ENCODE results near the gene TMEM221. TPM values are rescaled to one million over a fixed set of nuclear protein-coding genes. Genes with fewer than 3 reads are reported as not detected.

TMEM221 gene
- total RNA-seq (not detected), polyA plus RNA-seq (under 1 TPM in 1 of 2 donors, not detected in 1; 0.09 TPM)

DNA sequence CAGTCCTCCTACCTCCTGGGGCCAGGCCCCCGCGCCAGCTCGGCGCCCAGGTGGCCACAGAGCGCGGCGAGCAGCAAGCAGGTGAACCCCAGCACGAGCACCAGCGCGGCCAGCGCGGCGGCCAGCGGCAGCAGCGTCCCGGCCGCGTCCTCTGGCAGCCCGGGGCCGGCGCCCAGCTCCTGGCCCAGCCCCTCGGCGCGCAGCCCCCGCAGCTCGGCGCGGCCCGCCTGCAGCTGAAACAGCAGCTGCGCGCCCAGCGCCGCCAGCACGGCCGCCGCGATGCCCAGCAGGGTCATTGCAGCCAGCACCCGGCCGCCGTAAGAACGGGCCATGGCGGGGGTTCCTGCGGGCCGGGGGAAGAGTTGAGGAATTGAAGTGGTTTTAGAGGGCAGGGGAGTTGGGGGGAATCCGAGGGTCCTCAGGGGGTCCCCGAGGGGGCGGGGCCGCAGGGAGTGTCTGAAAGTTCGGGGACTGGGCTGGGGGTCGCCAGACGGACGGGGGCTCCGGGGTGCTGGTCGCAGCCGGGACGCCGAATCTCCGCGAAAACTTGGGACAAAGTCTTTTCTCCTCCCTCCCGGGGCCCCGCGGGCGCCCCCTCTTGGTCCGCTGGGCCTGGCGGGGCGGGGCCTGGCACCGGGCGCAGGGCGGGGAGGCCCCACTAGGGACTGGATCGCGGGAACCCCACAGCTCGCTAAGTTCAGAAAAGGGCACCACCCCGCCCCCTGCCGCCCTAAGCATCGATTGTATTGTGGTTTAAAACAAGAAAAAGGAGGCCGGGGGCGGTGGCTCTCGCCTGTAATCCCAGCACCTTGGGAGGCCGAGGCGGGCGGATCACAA, at the start of gene TMEM221:
Gene TMEM221, minus strand, starts transcription at position 538 of the 837 bp plus-strand sequence. Its CDS starts 206 bp downstream, at position 332.
- intact Hi-C loops (cut with micrococcal nuclease), result loop anchor here (1.0 kb wide), 1 partner anchor 53 kb away; no protein-coding TSS in a partner anchor
- H3K27me3 ChIP-seq (ENCODE audit: insufficient read depth, low read length), result no peaks in the 10 kb centered on the region
- H3K4me3 Mint-ChIP-seq, result peak within 1 kb of the TSS; percentile 27 to 71 (median 60)
- H3K4me1 ChIP-seq (ENCODE audit: insufficient read depth, low read length), result peaks cover 11% of the 10 kb centered on the region
- peaks cover 10 to 13% of the 10 kb centered on the region in 2 donors for H3K27me3 Mint-ChIP-seq
- no peak within 1 kb of the TSS for H3K27ac Mint-ChIP-seq
- no peaks in the 10 kb centered on the region for H3K9me3 ChIP-seq (ENCODE audit: control insufficient read depth in 1 of 2, low read length in 2 of 2)
- H3K4me1 Mint-ChIP-seq, result peaks cover 5 to 15% (median 7%) of the 10 kb centered on the region in 4 donors
- H3K36me3 Mint-ChIP-seq, result no peaks in the 10 kb centered on the region
- H3K27ac ChIP-seq (ENCODE audit: low read depth, low read length), result no peak within 1 kb of the TSS
- ChIA-PET POLR2A (ENCODE audit: partially characterized antibody) (interaction anchor here (1.0 kb wide), 1 partner anchor 43 kb away, joined by 5 read pairs; the partner anchor contains the start of gene BST2), CTCF (ENCODE audit: partially characterized antibody) (interaction anchor here (0.7 to 2.2 kb wide), 12 partner anchors 10 to 411 kb away, joined by 3 to 12 read pairs (median 4); partner anchors contain the start of gene CCDC194)
- peak within 1 kb of the TSS in 1 of 2 donors; percentile 32 for H3K4me3 ChIP-seq (ENCODE audit: low read length in 2 of 2)
- peaks cover 0 to 3% (median 0%) of the 10 kb centered on the region in 8 donors for H3K9me3 Mint-ChIP-seq
- no peaks in the 10 kb centered on the region for H3K36me3 ChIP-seq (ENCODE audit: insufficient read depth, low read length)
- peak; percentile 41 to 60 (median 51) for DNase-seq

DNA sequence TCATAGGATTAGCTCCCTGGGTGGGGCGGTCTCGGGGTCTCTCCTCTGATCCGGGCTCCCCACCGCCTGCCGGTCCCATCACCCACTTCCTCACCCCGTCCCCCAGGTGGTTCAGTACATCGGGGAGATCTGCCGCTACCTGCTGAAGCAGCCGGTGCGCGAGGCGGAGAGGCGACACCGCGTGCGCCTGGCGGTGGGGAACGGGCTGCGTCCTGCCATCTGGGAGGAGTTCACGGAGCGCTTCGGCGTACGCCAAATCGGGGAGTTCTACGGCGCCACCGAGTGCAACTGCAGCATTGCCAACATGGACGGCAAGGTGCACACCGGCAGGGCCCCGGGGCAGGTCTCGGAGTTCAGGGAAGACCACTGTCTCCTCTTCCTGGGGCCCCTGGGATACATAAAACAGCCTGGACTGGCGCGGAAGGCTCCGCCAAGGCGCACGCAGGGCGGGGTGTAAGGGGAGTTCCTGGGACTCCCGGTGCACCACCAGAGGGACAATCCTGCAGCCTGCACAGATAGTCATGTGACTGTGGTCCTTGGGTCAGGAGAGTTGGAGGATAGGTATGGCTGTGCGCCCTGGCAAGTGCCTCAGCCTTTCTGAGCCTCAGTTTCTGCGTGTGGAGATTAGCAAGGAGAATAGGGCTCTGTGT, 48.8 kb upstream of the TMEM221 start:
- no peaks in the 10 kb centered on the region for H3K36me3 Mint-ChIP-seq
- Histone ChIP-seq H3K27me3 (ENCODE audit: insufficient read depth, low read length) (no peaks in the 10 kb centered on the region), H3K9me3 (ENCODE audit: control insufficient read depth in 1 of 2, low read length in 2 of 2) (no peaks in the 10 kb centered on the region), H3K4me3 (ENCODE audit: low read length in 2 of 2) (no peak overlapping the region), H3K4me1 (ENCODE audit: insufficient read depth, low read length) (peaks cover 15% of the 10 kb centered on the region), H3K36me3 (ENCODE audit: insufficient read depth, low read length) (no peaks in the 10 kb centered on the region), H3K27ac (ENCODE audit: low read depth, low read length) (no peak overlapping the region)
- intact Hi-C loops (cut with micrococcal nuclease), result no loop called here
- no peaks in the 10 kb centered on the region for H3K27me3 Mint-ChIP-seq
- H3K9me3 Mint-ChIP-seq, result no peaks in the 10 kb centered on the region
- peaks cover 10 to 21% (median 16%) of the 10 kb centered on the region in 4 donors for H3K4me1 Mint-ChIP-seq
- no peak for DNase-seq
- no peak overlapping the region for H3K27ac Mint-ChIP-seq
- no peak overlapping the region for H3K4me3 Mint-ChIP-seq
- POLR2A ChIA-PET (ENCODE audit: partially characterized antibody), result interaction anchor here (0.8 kb wide), 2 partner anchors 230 to 351 kb away, joined by 3 read pairs; partner anchors contain the start of genes BABAM1 and JAK3
- CTCF ChIA-PET (ENCODE audit: partially characterized antibody), result interaction anchor here (1.1 to 5.3 kb wide), 17 partner anchors 10 to 362 kb away, joined by 3 to 99 read pairs (median 7); partner anchors contain the start of genes CCDC194, PGLS and RPL18A

DNA sequence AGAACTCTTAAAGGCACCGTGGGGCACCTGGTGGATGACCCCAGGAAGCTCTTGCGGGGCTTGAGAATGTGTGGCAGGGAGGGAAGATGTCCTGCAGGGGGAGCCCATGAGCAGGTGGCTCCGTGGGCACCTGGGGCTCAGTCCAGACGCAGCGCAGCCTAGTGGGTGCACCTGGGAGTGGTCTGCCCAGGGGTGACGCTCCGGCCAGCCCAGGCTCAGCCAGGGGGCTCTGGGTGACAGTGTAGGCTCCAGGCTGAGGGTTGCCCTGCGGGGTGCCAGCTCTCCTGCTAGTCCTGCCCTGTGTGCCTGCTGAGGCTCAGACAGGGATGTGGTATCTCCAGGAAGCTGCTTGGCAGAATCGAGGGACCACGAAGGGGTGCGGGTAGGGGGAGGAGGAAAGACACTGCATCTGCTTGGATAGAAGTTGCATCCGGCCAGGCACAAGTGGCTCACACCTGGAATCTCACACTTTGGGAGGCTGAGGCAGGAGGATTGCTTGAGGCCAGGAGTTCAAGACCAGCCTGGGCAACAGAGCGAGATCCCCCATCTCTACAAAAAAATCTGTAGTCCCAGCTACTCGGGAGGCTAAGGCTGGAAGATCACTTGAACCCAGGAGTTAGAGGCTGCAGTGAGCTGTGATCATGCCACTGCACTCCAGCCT, 48.0 kb upstream of the TMEM221 start:
- peaks cover 15% of the 10 kb centered on the region for H3K4me1 ChIP-seq (ENCODE audit: insufficient read depth, low read length)
- H3K27ac ChIP-seq (ENCODE audit: low read depth, low read length), result no peak overlapping the region
- ChIA-PET POLR2A (ENCODE audit: partially characterized antibody) (interaction anchor here (0.7 to 1.7 kb wide), 8 partner anchors 15 to 351 kb away, joined by 3 to 8 read pairs (median 4); partner anchors contain the start of genes BABAM1, JAK3 and PGLS), CTCF (ENCODE audit: partially characterized antibody) (interaction anchor here (0.6 to 5.3 kb wide), 38 partner anchors 9 to 363 kb away, joined by 3 to 99 read pairs (median 4); partner anchors contain the start of genes BST2, CCDC194, MVB12A and PGLS)
- Mint-ChIP-seq H3K27me3 (no peaks in the 10 kb centered on the region), H3K27ac (peak overlapping the region in 2 of 7 donors; percentile 59 to 76), H3K4me1 (peaks cover 10 to 21% (median 16%) of the 10 kb centered on the region in 4 donors), H3K4me3 (peak overlapping the region in 1 of 8 donors; percentile 23), H3K36me3 (no peaks in the 10 kb centered on the region), H3K9me3 (no peaks in the 10 kb centered on the region)
- intact Hi-C loops (cut with micrococcal nuclease), result loop anchor here (1.0 kb wide), 2 partner anchors 60 to 78 kb away; no protein-coding TSS in a partner anchor
- H3K4me3 ChIP-seq (ENCODE audit: low read length in 2 of 2), result no peak overlapping the region
- DNase-seq, result peak; percentile 69 to 77 (median 72)
- no peaks in the 10 kb centered on the region for H3K9me3 ChIP-seq (ENCODE audit: control insufficient read depth in 1 of 2, low read length in 2 of 2)
- no peaks in the 10 kb centered on the region for H3K27me3 ChIP-seq (ENCODE audit: insufficient read depth, low read length)
- no peaks in the 10 kb centered on the region for H3K36me3 ChIP-seq (ENCODE audit: insufficient read depth, low read length)

DNA sequence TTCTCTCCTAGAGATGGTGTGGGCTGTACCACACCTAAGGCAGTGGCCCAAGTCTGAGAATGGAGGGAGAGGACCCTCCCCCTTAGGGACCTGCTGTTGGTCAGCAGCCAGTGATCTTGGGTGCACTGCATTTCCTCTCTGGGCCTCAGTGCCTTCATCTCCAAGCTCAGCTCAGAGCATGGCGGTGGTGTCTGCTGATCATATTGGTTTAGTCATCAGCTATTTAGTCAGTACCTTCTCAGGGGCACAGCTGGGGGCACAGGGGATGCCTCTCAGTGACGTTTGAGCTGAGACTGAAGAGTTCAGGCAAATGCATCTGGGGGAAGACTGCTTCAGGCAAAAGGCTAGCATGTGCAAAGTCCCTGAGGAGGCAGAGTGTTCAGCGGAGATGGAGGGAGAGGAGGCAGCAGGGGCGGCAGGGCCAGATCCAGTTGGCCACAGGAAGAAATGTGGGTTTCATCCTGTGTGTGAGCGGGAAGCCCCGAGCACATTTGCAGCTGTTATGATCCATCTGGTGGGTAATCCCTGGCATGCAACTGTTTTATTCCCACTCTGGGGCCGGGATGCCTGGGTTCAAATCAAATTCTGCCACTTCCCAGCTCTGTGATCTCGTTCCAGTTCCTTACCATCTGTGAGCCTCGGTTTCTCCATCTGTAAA, 47.3 kb upstream of the TMEM221 start:
- peaks cover 21% of the 10 kb centered on the region for H3K4me1 ChIP-seq (ENCODE audit: insufficient read depth, low read length)
- no peaks in the 10 kb centered on the region for H3K9me3 Mint-ChIP-seq
- H3K27me3 Mint-ChIP-seq, result no peaks in the 10 kb centered on the region
- intact Hi-C loops (cut with micrococcal nuclease), result loop anchor here (1.0 kb wide), 2 partner anchors 61 to 79 kb away; no protein-coding TSS in a partner anchor
- no peak for DNase-seq
- H3K4me3 ChIP-seq (ENCODE audit: low read length in 2 of 2), result no peak overlapping the region
- no peaks in the 10 kb centered on the region for H3K36me3 Mint-ChIP-seq
- H3K36me3 ChIP-seq (ENCODE audit: insufficient read depth, low read length), result no peaks in the 10 kb centered on the region
- POLR2A ChIA-PET (ENCODE audit: partially characterized antibody), result interaction anchor here (0.7 to 1.7 kb wide), 7 partner anchors 16 to 78 kb away, joined by 3 to 8 read pairs (median 4); partner anchors contain the start of gene PGLS
- no peak overlapping the region for H3K27ac ChIP-seq (ENCODE audit: low read depth, low read length)
- H3K9me3 ChIP-seq (ENCODE audit: control insufficient read depth in 1 of 2, low read length in 2 of 2), result no peaks in the 10 kb centered on the region
- H3K4me1 Mint-ChIP-seq, result peaks cover 12 to 26% (median 20%) of the 10 kb centered on the region in 4 donors
- no peaks in the 10 kb centered on the region for H3K27me3 ChIP-seq (ENCODE audit: insufficient read depth, low read length)
- peak overlapping the region in 1 of 8 donors; percentile 55 for H3K4me3 Mint-ChIP-seq
- CTCF ChIA-PET (ENCODE audit: partially characterized antibody), result interaction anchor here (0.6 to 5.3 kb wide), 37 partner anchors 8 to 364 kb away, joined by 3 to 99 read pairs (median 5); partner anchors contain the start of genes BST2, CCDC194, MVB12A and PGLS
- H3K27ac Mint-ChIP-seq, result peak overlapping the region in 3 of 7 donors; percentile 59 to 81 (median 76)

DNA sequence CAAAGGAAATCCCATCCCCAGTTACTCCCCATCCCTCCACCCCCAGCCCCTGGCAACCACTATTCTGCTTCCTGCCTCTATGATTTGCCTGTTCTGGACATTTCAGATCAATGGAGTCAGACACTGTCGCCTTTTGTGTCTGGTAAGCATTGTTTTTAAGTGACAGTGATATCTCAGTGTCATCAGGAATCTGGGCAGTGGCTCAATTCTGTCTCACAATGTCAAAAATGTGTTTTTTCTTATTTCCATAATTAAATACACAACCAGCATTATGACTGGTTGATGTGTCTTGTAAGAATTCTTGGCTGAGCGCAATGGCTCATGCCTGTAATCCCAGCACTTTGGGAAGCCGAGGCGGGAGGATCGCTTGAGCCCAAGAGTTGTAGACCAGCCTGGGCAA, 42.8 kb upstream of the TMEM221 start:
- H3K27me3 ChIP-seq (ENCODE audit: insufficient read depth, low read length), result no peaks in the 10 kb centered on the region
- H3K4me1 ChIP-seq (ENCODE audit: insufficient read depth, low read length), result peaks cover 47% of the 10 kb centered on the region
- intact Hi-C loops (cut with micrococcal nuclease), result no loop called here
- Mint-ChIP-seq H3K27ac (peak overlapping the region; percentile 9 to 90 (median 84)), H3K4me3 (no peak overlapping the region), H3K36me3 (no peaks in the 10 kb centered on the region), H3K27me3 (no peaks in the 10 kb centered on the region), H3K9me3 (no peaks in the 10 kb centered on the region), H3K4me1 (peaks cover 24 to 50% (median 35%) of the 10 kb centered on the region in 4 donors)
- no peak overlapping the region for H3K4me3 ChIP-seq (ENCODE audit: low read length in 2 of 2)
- H3K27ac ChIP-seq (ENCODE audit: low read depth, low read length), result no peak overlapping the region
- no peaks in the 10 kb centered on the region for H3K9me3 ChIP-seq (ENCODE audit: control insufficient read depth in 1 of 2, low read length in 2 of 2)
- H3K36me3 ChIP-seq (ENCODE audit: insufficient read depth, low read length), result no peaks in the 10 kb centered on the region
- CTCF ChIA-PET (ENCODE audit: partially characterized antibody), result no interaction called here
- POLR2A ChIA-PET (ENCODE audit: partially characterized antibody), result interaction anchor here (0.6 kb wide), 1 partner anchor 186 kb away, joined by 4 read pairs; no protein-coding TSS in a partner anchor
- DNase-seq, result no peak

DNA sequence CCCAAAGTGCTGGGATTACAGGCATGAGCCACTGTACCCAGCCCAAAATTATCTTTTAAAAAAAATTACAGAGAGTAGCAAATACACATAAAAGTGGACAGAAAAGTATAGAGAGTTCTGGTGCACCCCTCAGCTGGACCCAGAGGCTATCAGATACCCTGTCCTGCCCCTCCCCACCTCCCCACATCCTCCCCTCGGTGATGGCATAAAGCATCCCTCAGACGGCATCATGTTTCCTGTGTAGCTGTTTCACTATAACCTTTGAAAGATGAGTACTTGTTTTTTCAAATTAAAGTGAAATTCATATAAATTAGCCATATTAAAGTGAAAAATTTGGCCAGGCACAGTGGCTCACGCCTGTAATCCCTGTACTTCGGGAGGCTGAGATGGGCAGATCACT, 41.9 kb upstream of the TMEM221 start:
- Mint-ChIP-seq H3K9me3 (no peaks in the 10 kb centered on the region), H3K36me3 (no peaks in the 10 kb centered on the region), H3K27me3 (no peaks in the 10 kb centered on the region), H3K4me1 (peaks cover 19 to 42% (median 29%) of the 10 kb centered on the region in 4 donors), H3K27ac (peak overlapping the region; percentile 73 to 93 (median 85)), H3K4me3 (peak overlapping the region in 3 of 8 donors; percentile 29 to 39 (median 36))
- Histone ChIP-seq H3K27me3 (ENCODE audit: insufficient read depth, low read length) (no peaks in the 10 kb centered on the region), H3K27ac (ENCODE audit: low read depth, low read length) (no peak overlapping the region), H3K4me1 (ENCODE audit: insufficient read depth, low read length) (peaks cover 41% of the 10 kb centered on the region), H3K36me3 (ENCODE audit: insufficient read depth, low read length) (no peaks in the 10 kb centered on the region), H3K4me3 (ENCODE audit: low read length in 2 of 2) (no peak overlapping the region), H3K9me3 (ENCODE audit: control insufficient read depth in 1 of 2, low read length in 2 of 2) (no peaks in the 10 kb centered on the region)
- DNase-seq, result peak; percentile 48 to 66 (median 59)
- intact Hi-C loops (cut with micrococcal nuclease), result no loop called here
- POLR2A ChIA-PET (ENCODE audit: partially characterized antibody), result interaction anchor here (1.3 kb wide), 1 partner anchor 71 kb away, joined by 3 read pairs; the partner anchor contains the start of gene MVB12A
- CTCF ChIA-PET (ENCODE audit: partially characterized antibody), result interaction anchor here (2.0 kb wide), 1 partner anchor 83 kb away, joined by 8 read pairs; no protein-coding TSS in a partner anchor
